Cardiac fibroblast (primary cell): ENCODE measurements around the gene LCT.
"Not testable (repeated sequence)": the region's sequence is repeated elsewhere in the genome, so short reads cannot be mapped to it uniquely, and the experiment has no call there.

Experiments used
- DNase-seq, 2 donors: peaks; one replicate each; pipeline versions ENCODE4 v3.0.0 to v3.0.0-alpha.2; 2010; ENCODE audit warnings: low read depth in 2 of 2
- H3K4me3 ChIP-seq, 2 donors: replicated peaks in 1 of 2; 1 replicate in 1 of 2; 2 replicates in 1 of 2; pipeline ENCODE4 v1.5.1; 2011; ENCODE audit warnings: low read depth in 2 of 2, low read length in 2 of 2, mild to moderate bottlenecking in 2 of 2, moderate library complexity in 1 of 2
- TF ChIP-seq, protein P1 (sequence below): IDR thresholded peaks from one replicate; pipeline ENCODE4 v1.5.1; 2011; ENCODE audit warnings: low read depth, mild to moderate bottlenecking, low read length, inconsistent platforms

LCT gene

GRCh38 chr2:135815269-135815668 is 21.7 kb downstream of the LCT start:
- H3K4me3 ChIP-seq, result no peak overlapping the region
- TF ChIP-seq, protein P1, sequence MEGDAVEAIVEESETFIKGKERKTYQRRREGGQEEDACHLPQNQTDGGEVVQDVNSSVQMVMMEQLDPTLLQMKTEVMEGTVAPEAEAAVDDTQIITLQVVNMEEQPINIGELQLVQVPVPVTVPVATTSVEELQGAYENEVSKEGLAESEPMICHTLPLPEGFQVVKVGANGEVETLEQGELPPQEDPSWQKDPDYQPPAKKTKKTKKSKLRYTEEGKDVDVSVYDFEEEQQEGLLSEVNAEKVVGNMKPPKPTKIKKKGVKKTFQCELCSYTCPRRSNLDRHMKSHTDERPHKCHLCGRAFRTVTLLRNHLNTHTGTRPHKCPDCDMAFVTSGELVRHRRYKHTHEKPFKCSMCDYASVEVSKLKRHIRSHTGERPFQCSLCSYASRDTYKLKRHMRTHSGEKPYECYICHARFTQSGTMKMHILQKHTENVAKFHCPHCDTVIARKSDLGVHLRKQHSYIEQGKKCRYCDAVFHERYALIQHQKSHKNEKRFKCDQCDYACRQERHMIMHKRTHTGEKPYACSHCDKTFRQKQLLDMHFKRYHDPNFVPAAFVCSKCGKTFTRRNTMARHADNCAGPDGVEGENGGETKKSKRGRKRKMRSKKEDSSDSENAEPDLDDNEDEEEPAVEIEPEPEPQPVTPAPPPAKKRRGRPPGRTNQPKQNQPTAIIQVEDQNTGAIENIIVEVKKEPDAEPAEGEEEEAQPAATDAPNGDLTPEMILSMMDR, result no peak
- no peak for DNase-seq

- H3K4me3 ChIP-seq, result no peak overlapping the region
- TF ChIP-seq, protein P1, result no peak
- no peak for DNase-seq
These were observed 24.0 kb downstream of the LCT start for GRCh38 chr2:135812907-135813511.

GRCh38 chr2:135807874-135808273 is 29.1 kb downstream of the LCT start:
- DNase-seq, result not testable (repeated sequence)

GRCh38 chr2:135803278-135803677 is 33.7 kb downstream of the LCT start:
- TF ChIP-seq, protein P1, result no peak
- DNase-seq, result no peak
- no peak overlapping the region for H3K4me3 ChIP-seq

More at GRCh38 chr2:135807874-135808273, 29.1 kb downstream of the LCT start:
- H3K4me3 ChIP-seq, result not testable (repeated sequence)

DNA sequence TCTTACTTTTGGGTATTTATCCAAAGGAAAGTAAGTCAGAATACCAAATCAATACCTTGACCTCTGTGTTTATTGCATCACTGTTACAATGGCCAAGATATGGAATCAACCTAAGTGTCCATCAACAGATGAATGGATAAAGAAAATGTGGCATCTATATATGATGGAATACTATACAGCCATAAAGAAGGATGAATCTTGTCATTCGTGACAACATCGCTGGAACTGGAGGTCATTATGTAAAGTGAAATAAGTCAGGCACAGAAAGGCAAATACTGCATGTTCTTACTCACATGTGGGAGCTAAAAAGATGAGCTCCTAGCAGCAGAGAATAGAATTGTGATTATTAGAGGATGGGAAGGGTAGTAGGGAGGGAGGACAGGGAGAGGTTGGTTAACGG is 34.6 kb downstream of the LCT start:
- TF ChIP-seq, protein P1, result no peak
- no peak overlapping the region for H3K4me3 ChIP-seq
- DNase-seq, result no peak

DNA sequence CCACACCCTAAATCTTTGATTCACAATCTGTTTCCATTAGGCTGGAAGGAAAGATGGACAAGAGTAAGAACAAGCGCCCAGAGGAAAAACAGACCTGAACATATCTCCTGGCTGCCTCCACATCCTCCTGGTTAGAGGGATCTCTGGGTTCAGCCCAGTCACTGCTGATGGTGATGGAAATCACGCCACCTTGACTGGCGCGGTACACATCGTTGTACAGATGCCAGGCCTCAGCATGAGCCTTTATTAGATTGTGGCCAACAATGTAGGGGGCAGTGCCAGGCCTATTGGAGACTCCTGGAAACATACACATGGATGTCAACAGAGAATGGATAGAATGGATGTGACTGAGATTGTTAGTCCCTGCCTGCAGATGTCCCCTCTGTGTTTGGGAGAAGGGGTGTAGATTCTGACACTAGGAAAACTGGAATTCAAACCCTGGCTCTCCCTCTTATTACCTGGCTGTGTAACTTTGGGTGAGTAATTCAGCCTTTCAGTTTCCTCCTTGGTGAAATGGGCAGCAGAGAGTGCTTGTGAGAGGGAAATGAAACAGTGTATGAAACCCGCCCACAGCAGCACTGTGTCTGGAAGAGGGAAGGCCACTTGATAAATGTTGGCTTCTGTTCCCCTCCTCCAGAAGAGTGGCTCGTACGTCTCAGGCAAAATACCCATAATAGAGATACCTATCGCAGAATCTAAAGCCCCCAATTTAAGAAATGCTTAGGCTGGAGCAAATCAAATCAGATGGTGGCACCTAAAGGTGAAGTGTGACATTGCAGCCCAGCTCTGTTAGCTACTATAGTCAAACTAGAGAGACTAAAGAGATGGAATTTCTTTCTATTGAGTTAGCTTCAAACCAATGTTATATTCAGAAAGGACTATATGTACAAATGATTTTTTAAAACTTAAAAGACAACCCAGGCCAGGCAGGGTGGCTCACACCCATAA is 36.2 kb downstream of the LCT start:
- DNase-seq, result no peak
- H3K4me3 ChIP-seq, result no peak overlapping the region
- TF ChIP-seq, protein P1, result no peak

GRCh38 chr2:135799738-135800137 is 37.2 kb downstream of the LCT start:
- H3K4me3 ChIP-seq, result no peak overlapping the region
- no peak for DNase-seq
- TF ChIP-seq, protein P1, result peak; percentile 0
